ENCODE measurements around the gene COQ8A.
"Not testable (repeated sequence)": the region's sequence is repeated elsewhere in the genome, so short reads cannot be mapped to it uniquely, and the experiment has no call there.

Gene COQ8A

GRCh38 chr1:226953175-226953800, 13.2 kb downstream of the COQ8A start:
- DNase-seq (ENCODE audit: low spot score): no peak

GRCh38 chr1:226954337-226954736, 14.2 kb downstream of the COQ8A start:
- no peak for DNase-seq (ENCODE audit: low spot score)

- DNase-seq (ENCODE audit: low spot score): no peak
These were observed 14.7 kb downstream of the COQ8A start for GRCh38 chr1:226954777-226955176.

GRCh38 chr1:226955857-226956256, 15.8 kb downstream of the COQ8A start:
- not testable (repeated sequence) for DNase-seq (ENCODE audit: low spot score)

GRCh38 chr1:226956942-226957713, 17.0 kb downstream of the COQ8A start:
- DNase-seq (ENCODE audit: low spot score): no peak

GRCh38 chr1:226957714-226958113, 17.6 kb downstream of the COQ8A start:
- DNase-seq (ENCODE audit: low spot score): no peak

GRCh38 chr1:226958300-226958699, 18.2 kb downstream of the COQ8A start:
- DNase-seq (ENCODE audit: low spot score): no peak

- no peak for DNase-seq (ENCODE audit: low spot score)
These were observed 20.2 kb downstream of the COQ8A start for GRCh38 chr1:226960256-226960655.

GRCh38 chr1:226960944-226961765, 21.1 kb downstream of the COQ8A start:
- no peak for DNase-seq (ENCODE audit: low spot score)

GRCh38 chr1:226962421-226963391, 22.6 kb downstream of the COQ8A start:
- DNase-seq (ENCODE audit: low spot score): no peak

GRCh38 chr1:226964068-226964425, 24.0 kb downstream of the COQ8A start:
- DNase-seq (ENCODE audit: low spot score): no peak

GRCh38 chr1:226964611-226965486, 24.8 kb downstream of the COQ8A start:
- no peak for DNase-seq (ENCODE audit: low spot score)

- DNase-seq (ENCODE audit: low spot score): no peak
These were observed 25.7 kb downstream of the COQ8A start for GRCh38 chr1:226965581-226966440.

- no peak for DNase-seq (ENCODE audit: low spot score)
These were observed 26.6 kb downstream of the COQ8A start for GRCh38 chr1:226966683-226967082.

- no peak for DNase-seq (ENCODE audit: low spot score)
These were observed 27.6 kb downstream of the COQ8A start for GRCh38 chr1:226967665-226968064.

- no peak for DNase-seq (ENCODE audit: low spot score)
These were observed 31.7 kb downstream of the COQ8A start for GRCh38 chr1:226971765-226972164.

- no peak for DNase-seq (ENCODE audit: low spot score)
These were observed 32.8 kb downstream of the COQ8A start for GRCh38 chr1:226972931-226973330.

- DNase-seq (ENCODE audit: low spot score): peak; percentile 77
These were observed 33.3 kb downstream of the COQ8A start for GRCh38 chr1:226973371-226973897.

GRCh38 chr1:226973898-226974543, 33.9 kb downstream of the COQ8A start:
- no peak for DNase-seq (ENCODE audit: low spot score)

All from D341Med (cell line).